Hippocampal formation (tissue), 2 donors: ENCODE measurements around the gene AXIN2.
"Not testable (repeated sequence)": the region's sequence is repeated elsewhere in the genome, so short reads cannot be mapped to it uniquely, and the experiment has no call there.

Source experiments
- DNase-seq, 2 donors: peaks; one replicate each; lab custom pipeline; 2025; lab: John Stamatoyannopoulos, UW

Gene AXIN2

GRCh38 chr17:65538675-65539529 is 22.5 kb downstream of the AXIN2 start:
- no peak for DNase-seq

GRCh38 chr17:65537845-65538674 is 23.4 kb downstream of the AXIN2 start:
- no peak for DNase-seq

GRCh38 chr17:65537343-65537844 is 24.1 kb downstream of the AXIN2 start:
- no peak for DNase-seq

GRCh38 chr17:65536573-65537342 is 24.7 kb downstream of the AXIN2 start:
- DNase-seq, result no peak

- no peak for DNase-seq
These were observed 25.5 kb downstream of the AXIN2 start for GRCh38 chr17:65535777-65536572.

GRCh38 chr17:65533852-65534457 is 27.5 kb downstream of the AXIN2 start:
- DNase-seq, result no peak

- DNase-seq, result no peak
These were observed 28.2 kb downstream of the AXIN2 start for GRCh38 chr17:65533056-65533745.

GRCh38 chr17:65532101-65532890 is 29.2 kb downstream of the AXIN2 start:
- DNase-seq, result no peak

- peak in 1 of 2 donors; percentile 22 for DNase-seq
These were observed 30.0 kb downstream of the AXIN2 start for GRCh38 chr17:65531256-65532100.

GRCh38 chr17:65530523-65531255 is 30.8 kb downstream of the AXIN2 start:
- DNase-seq, result no peak

GRCh38 chr17:65529761-65530522 is 31.5 kb downstream of the AXIN2 start:
- DNase-seq, result no peak

- no peak for DNase-seq
These were observed 32.3 kb downstream of the AXIN2 start for GRCh38 chr17:65529040-65529633.

- DNase-seq, result no peak
These were observed 33.4 kb downstream of the AXIN2 start for GRCh38 chr17:65527857-65528591.

GRCh38 chr17:65527381-65527780 is 34.1 kb downstream of the AXIN2 start:
- DNase-seq, result no peak

- DNase-seq, result not testable (repeated sequence)
These were observed 34.6 kb downstream of the AXIN2 start for GRCh38 chr17:65526854-65527253.
